HepG2 (cell line): Measurements from ENCODE around the gene HSD3B7. TPM values are rescaled to one million over a fixed set of nuclear protein-coding genes. Genes with fewer than 3 reads are reported as not detected.

Experiments
- ATAC-seq: fragments of 200-7000 bp; cut with Tn5 transposase; 3 replicates; pipeline ENCODE4 v1.9.1; 2020; ENCODE audit warnings: mild to moderate bottlenecking, moderate library complexity
- BruUV-seq: library from RNA; stranded (reverse); fragments of 400-500 nt; replicated peaks from 2 replicates; lab custom pipeline; 2021; lab: Mats Ljungman, UMichigan
- CTCF ChIA-PET: fragments of 300-600 bp; formaldehyde crosslinking; extraction: SDS; loops from one replicate; lab custom pipeline; 2021; ENCODE audit warnings: low total read pairs, inconsistent platforms, low intra/inter-chr PET ratio; lab: Yijun Ruan, JAX
- POLR2A ChIA-PET: fragments of 350-600 bp; sonication (Branson Sonifier 250); formaldehyde crosslinking; loops from one replicate; lab custom pipeline; 2020; ENCODE audit warnings: antibody characterized with exemption, inconsistent platforms; lab: Yijun Ruan, JAX
- DNase-seq: peaks from one replicate; pipeline ENCODE4 v3.0.0-alpha.2; 2015; ENCODE audit warnings: low spot score
- FAIRE-seq: peaks from 3 replicates; lab custom pipeline; 2011; peaks lifted over from hg19 to GRCh38; lab: Jason Lieb, UNC
- H2AFZ ChIP-seq: one replicate; pipeline ENCODE4 v1.6.1; 2011; ENCODE audit warnings: low read length, inconsistent platforms
- H3K27ac ChIP-seq: fragments of 300-600 bp; 3 replicates; pipeline ENCODE4 v1.8.0; 2011; ENCODE audit warnings: mixed run types, mild to moderate bottlenecking, mixed read lengths, low read length, inconsistent platforms; ENCODE audit not compliant: insufficient read depth; ENCODE audit errors: extremely low read length
- H3K27me3 ChIP-seq, 2 experiments: fragments of 200-600 bp in 1 of 2; 2 replicates in 1 of 2; 3 replicates in 1 of 2; pipeline versions ENCODE4 v1.6.0 to v1.8.0; 2011; ENCODE audit warnings: low read length in 2 of 2, mild to moderate bottlenecking in 2 of 2, moderate library complexity in 2 of 2, inconsistent platforms in 1 of 2; ENCODE audit not compliant: insufficient read depth in 2 of 2, control insufficient read depth in 1 of 2
- H3K36me3 ChIP-seq, 2 experiments: fragments of 200-600 bp in 1 of 2; replicated peaks in 1 of 2; 2 replicates in 1 of 2; 3 replicates in 1 of 2; pipeline versions ENCODE4 v1.5.1 to v1.8.0; 2011; ENCODE audit warnings: low read length in 2 of 2, inconsistent platforms in 1 of 2; ENCODE audit not compliant: insufficient read depth in 2 of 2, control insufficient read depth in 1 of 2
- H3K4me1 ChIP-seq: 2 replicates; pipeline ENCODE4 v1.5.1; 2012; ENCODE audit warnings: low read length, inconsistent platforms; ENCODE audit not compliant: insufficient read depth
- H3K4me2 ChIP-seq: 2 replicates; pipeline ENCODE4 v1.6.0; 2011; ENCODE audit warnings: low read depth, low read length, inconsistent platforms
- H3K4me3 ChIP-seq, 3 experiments: fragments of 200-600 bp in 1 of 3; sonication (generic), shearing (Covaris generic) in 1 of 3; replicated peaks in 1 of 3; 2 replicates each; pipeline ENCODE4 v1.5.1; 2011 to 2016; ENCODE audit warnings: low read length in 3 of 3, inconsistent platforms in 2 of 3, low read depth in 2 of 3, mild to moderate bottlenecking in 2 of 3, control low read depth in 1 of 3, mixed read lengths in 1 of 3; ENCODE audit not compliant: insufficient read depth in 1 of 3
- H3K79me2 ChIP-seq: one replicate; pipeline ENCODE4 v1.6.1; 2011; ENCODE audit warnings: low read length, inconsistent platforms; ENCODE audit not compliant: insufficient read depth
- H3K9ac ChIP-seq: 2 replicates; pipeline ENCODE4 v1.6.0; 2011; ENCODE audit warnings: mild to moderate bottlenecking, low read depth, low read length, inconsistent platforms; ENCODE audit not compliant: insufficient read depth
- H3K9me3 ChIP-seq: 2 replicates; pipeline ENCODE4 v1.5.1; 2012; ENCODE audit warnings: mild to moderate bottlenecking, low read length
- H4K20me1 ChIP-seq: 2 replicates; pipeline ENCODE4 v1.6.0; 2011; ENCODE audit warnings: inconsistent platforms, mild to moderate bottlenecking, low read length, moderate library complexity; ENCODE audit not compliant: insufficient read depth
- AGO2 ChIP-seq: fragments of 200-400 bp; formaldehyde crosslinking; optimal IDR thresholded peaks from 2 replicates; pipeline ENCODE3; 2017; ENCODE audit warnings: mild to moderate bottlenecking, low read depth, low read length, moderate library complexity
- AKAP8 ChIP-seq: sonication (generic); formaldehyde crosslinking; IDR thresholded peaks from 2 replicates; pipeline ENCODE4 v1.5.1; 2020; ENCODE audit warnings: mild to moderate bottlenecking, missing genetic modification reagents
- HNRNPLL ChIP-seq: fragments of 200-400 bp; formaldehyde crosslinking; IDR thresholded peaks from 2 replicates; pipeline ENCODE4 v1.6.1; 2017; ENCODE audit warnings: mild to moderate bottlenecking, low read depth, low read length; ENCODE audit not compliant: poor library complexity, severe bottlenecking
- KAT8 ChIP-seq: IDR thresholded peaks from 2 replicates; pipeline ENCODE4 v1.6.1; 2016; ENCODE audit warnings: missing genetic modification reagents, missing compliant biosample characterization
- NONO ChIP-seq, 2 experiments: fragments of 450-650 bp in 1 of 2; sonication (generic) in 1 of 2; formaldehyde crosslinking in 1 of 2; IDR thresholded peaks in 1 of 2; conservative IDR thresholded peaks in 1 of 2; 2 replicates each; pipeline versions ENCODE4 v1.6.1 to v1.8.0; 2017 to 2022; ENCODE audit warnings: mild to moderate bottlenecking in 1 of 2, missing genetic modification reagents in 1 of 2, moderate library complexity in 1 of 2
- RBFOX2 ChIP-seq: fragments of 200-400 bp; formaldehyde crosslinking; IDR thresholded peaks from 2 replicates; pipeline ENCODE4 v1.6.1; 2017; ENCODE audit warnings: low read depth, mild to moderate bottlenecking, low read length
- RFXANK ChIP-seq: IDR thresholded peaks from 2 replicates; pipeline ENCODE4 v1.6.1; 2016
- TEAD3 ChIP-seq: optimal IDR thresholded peaks from 2 replicates; pipeline ENCODE3; 2016; ENCODE audit warnings: borderline replicate concordance
- ZBTB38 ChIP-seq: sonication (generic); formaldehyde crosslinking; IDR thresholded peaks from 2 replicates; pipeline ENCODE4 v1.5.1; 2020; ENCODE audit warnings: mild to moderate bottlenecking, missing genetic modification reagents
- WGBS: methylation state at CpG from one replicate; pipeline ENCODE4 v1.1.6; 2017; ENCODE audit warnings: low lambda C conversion rate; 5-methylcytosine and 5-hydroxymethylcytosine counted together
- in situ Hi-C: cut with HindIII; loops from 2 replicates; pipeline ENCODE4 v1.10.0; 2017; ENCODE audit warnings: low pct_unique_long_range_greater_than_20kb; ENCODE audit not compliant: extremely low pct_ligation_motif_present
- intact Hi-C: fragments of 100-400 bp; cut with micrococcal nuclease; formaldehyde crosslinking; loops from one replicate; pipeline ENCODE4 v1.10.0; 2022; ENCODE audit not compliant: unreplicated experiment
- polyA plus RNA-seq, 8 experiments: library from polyadenylated mRNA; depleted of rRNA in 3 of 8; stranded (reverse) in 7 of 8; unstranded in 1 of 8; fragments of >200 nt; fragmentation: Illumina TruSeq in 4 of 8; extraction: Trizol in 4 of 8; gene quantifications; 2 replicates each; pipeline versions ENCODE4 v1.2.1 to v1.2.3, GENCODE V29; 2011 to 2016; ENCODE audit warnings: low read depth in 4 of 8, missing spikeins in 1 of 8, mixed read lengths in 1 of 8; ENCODE audit not compliant: insufficient read depth in 1 of 8
- total RNA-seq, 5 experiments: library from RNA; depleted of rRNA; stranded (reverse); fragments of >200 nt; fragmentation: Illumina TruSeq; extraction: Trizol; gene quantifications; 2 replicates each; pipeline ENCODE4 v1.2.3, GENCODE V29; 2016; ENCODE audit warnings: low read depth in 1 of 5
- TF ChIP-seq, protein P1 (sequence below): sonication (generic); formaldehyde crosslinking; IDR thresholded peaks from 2 replicates; pipeline ENCODE4 v1.8.0; 2022; ENCODE audit warnings: mild to moderate bottlenecking, missing genetic modification reagents, moderate library complexity

The HSD3B7 gene
- total and polyA plus RNA-seq, 2 of the 13 experiments (the other 11 are each of a cell fraction or from before 2014, with no cell fraction given) = 32.9 to 69.7 TPM

- no peak overlapping the region for H3K27ac ChIP-seq
- no peak for DNase-seq
- H3K27me3 ChIP-seq = no peaks in the 10 kb centered on the region
- H3K36me3 ChIP-seq = peaks cover 17 to 54% of the 10 kb centered on the region in 2 experiments
- ATAC-seq = no peak
- H3K9me3 ChIP-seq = no peaks in the 10 kb centered on the region
- ChIA-PET POLR2A (interaction anchor here (1.0 to 3.7 kb wide), 5 partner anchors 8 to 159 kb away, joined by 3 to 81 read pairs (median 8); partner anchors contain the start of gene KAT8), CTCF (no interaction called here)
- BruUV-seq = no TSS peak
- H3K9ac ChIP-seq = no peak overlapping the region
- TF ChIP-seq ZBTB38 (CRISPR knock-in tag) = peak; percentile 50; the same call in 1 of the 2 replicates
- no peak for TF ChIP-seq NONO (IDR thresholded peaks at IDR 0.05)
- TF ChIP-seq NONO (CRISPR knock-in tag; conservative IDR thresholded peaks at IDR 0.05) = 0 out of 2 replicates have a peak, but pooled peaks have one; percentile 50
- TF ChIP-seq KAT8 (CRISPR knock-in tag) = no peak
- peak; percentile 83 for TF ChIP-seq AGO2
- peak; percentile 33; the same call in 1 of the 2 replicates for TF ChIP-seq RBFOX2
- TF ChIP-seq TEAD3 (CRISPR knock-in tag) = no peak
- TF ChIP-seq, protein P1, sequence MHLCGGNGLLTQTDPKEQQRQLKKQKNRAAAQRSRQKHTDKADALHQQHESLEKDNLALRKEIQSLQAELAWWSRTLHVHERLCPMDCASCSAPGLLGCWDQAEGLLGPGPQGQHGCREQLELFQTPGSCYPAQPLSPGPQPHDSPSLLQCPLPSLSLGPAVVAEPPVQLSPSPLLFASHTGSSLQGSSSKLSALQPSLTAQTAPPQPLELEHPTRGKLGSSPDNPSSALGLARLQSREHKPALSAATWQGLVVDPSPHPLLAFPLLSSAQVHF (CRISPR knock-in tag) = 0 out of 2 replicates have a peak, but pooled peaks have one; percentile 28
- 0 out of 2 replicates have a peak, but pooled peaks have one; percentile 52 for TF ChIP-seq AKAP8 (CRISPR knock-in tag)
- no peak for TF ChIP-seq RFXANK
- peak; percentile 2 for TF ChIP-seq HNRNPLL
- no peak for FAIRE-seq
- intact Hi-C loops = loop anchor here (10.0 kb wide), 1 partner anchor 881 kb away; no protein-coding TSS in a partner anchor
- 92% methylated on average over 23 of the region's 25 CpGs for WGBS
- in situ Hi-C loops = loop anchor here (25.0 kb wide), 1 partner anchor 729 kb away; a partner anchor contains a TSS
- H3K4me3 ChIP-seq = no peak overlapping the region
- H4K20me1 ChIP-seq = no peaks in the 10 kb centered on the region
- no peak overlapping the region for H3K4me2 ChIP-seq
- H2AFZ ChIP-seq = no peak overlapping the region
- H3K4me1 ChIP-seq = peaks cover 16% of the 10 kb centered on the region
- H3K79me2 ChIP-seq = no peaks in the 10 kb centered on the region
These were observed 1.6 kb upstream of the HSD3B7 start for GRCh38 chr16:30983289-30983889.
